Measurements from ENCODE around the gene ZNF438. TPM values are rescaled to one million over a fixed set of nuclear protein-coding genes. Genes with fewer than 3 reads are reported as not detected.

Gene ZNF438
- total RNA-seq, 1 donor from 2014 or later = 2.4 TPM

- peaks cover 16% of the 10 kb centered on the region for H3K9me3 Mint-ChIP-seq
These were observed 134.6 kb downstream of the ZNF438 start for GRCh38 chr10:30897048-30897447.

GRCh38 chr10:30894221-30894620 lies 137.4 kb downstream of the ZNF438 start:
- intact Hi-C loops (cut with micrococcal nuclease) = no loop called here
- no peak for DNase-seq (ENCODE audit: low spot score)
- Mint-ChIP-seq H3K36me3 (ENCODE audit: low read depth) (peaks cover 1% of the 10 kb centered on the region), H3K27ac (no peak overlapping the region), H3K27me3 (ENCODE audit: insufficient read depth) (no peaks in the 10 kb centered on the region), H3K9me3 (peaks cover 11% of the 10 kb centered on the region), H3K4me1 (ENCODE audit: low read depth) (peaks cover 9% of the 10 kb centered on the region), H3K4me3 (no peak overlapping the region)

More at GRCh38 chr10:30897048-30897447, 134.6 kb downstream of the ZNF438 start:
- no peak overlapping the region for H3K4me3 Mint-ChIP-seq
- H3K27me3 Mint-ChIP-seq (ENCODE audit: insufficient read depth) = no peaks in the 10 kb centered on the region
- DNase-seq (ENCODE audit: low spot score) = no peak
- intact Hi-C loops (cut with micrococcal nuclease) = no loop called here
- H3K36me3 Mint-ChIP-seq (ENCODE audit: low read depth) = peaks cover 1% of the 10 kb centered on the region
- peaks cover 9% of the 10 kb centered on the region for H3K4me1 Mint-ChIP-seq (ENCODE audit: low read depth)
- no peak overlapping the region for H3K27ac Mint-ChIP-seq

- Mint-ChIP-seq H3K27me3 (ENCODE audit: insufficient read depth) (no peaks in the 10 kb centered on the region), H3K4me1 (ENCODE audit: low read depth) (peaks cover 9% of the 10 kb centered on the region), H3K36me3 (ENCODE audit: low read depth) (peaks cover 1% of the 10 kb centered on the region), H3K4me3 (no peak overlapping the region), H3K9me3 (peaks cover 4% of the 10 kb centered on the region), H3K27ac (no peak overlapping the region)
- intact Hi-C loops (cut with micrococcal nuclease) = no loop called here
- no peak for DNase-seq (ENCODE audit: low spot score)
These were observed 138.5 kb downstream of the ZNF438 start for GRCh38 chr10:30893208-30893607.

- H3K9me3 Mint-ChIP-seq = no peaks in the 10 kb centered on the region
- H3K4me1 Mint-ChIP-seq (ENCODE audit: low read depth) = no peaks in the 10 kb centered on the region
- no peaks in the 10 kb centered on the region for H3K36me3 Mint-ChIP-seq (ENCODE audit: low read depth)
- no peak overlapping the region for H3K4me3 Mint-ChIP-seq
- no peak overlapping the region for H3K27ac Mint-ChIP-seq
- intact Hi-C loops (cut with micrococcal nuclease) = no loop called here
- DNase-seq (ENCODE audit: low spot score) = no peak
- no peaks in the 10 kb centered on the region for H3K27me3 Mint-ChIP-seq (ENCODE audit: insufficient read depth)
These were observed 143.8 kb downstream of the ZNF438 start for GRCh38 chr10:30887839-30888238.

- Mint-ChIP-seq H3K27me3 (ENCODE audit: insufficient read depth) (no peaks in the 10 kb centered on the region), H3K27ac (no peak overlapping the region), H3K36me3 (ENCODE audit: low read depth) (no peaks in the 10 kb centered on the region), H3K4me1 (ENCODE audit: low read depth) (no peaks in the 10 kb centered on the region), H3K4me3 (no peak overlapping the region), H3K9me3 (no peaks in the 10 kb centered on the region)
- intact Hi-C loops (cut with micrococcal nuclease) = no loop called here
- DNase-seq (ENCODE audit: low spot score) = no peak
These were observed 146.2 kb downstream of the ZNF438 start for GRCh38 chr10:30885423-30885822.

GRCh38 chr10:30883751-30884150 lies 147.9 kb downstream of the ZNF438 start:
- Mint-ChIP-seq H3K9me3 (no peaks in the 10 kb centered on the region), H3K4me1 (ENCODE audit: low read depth) (no peaks in the 10 kb centered on the region), H3K4me3 (no peak overlapping the region), H3K27ac (no peak overlapping the region), H3K36me3 (ENCODE audit: low read depth) (no peaks in the 10 kb centered on the region), H3K27me3 (ENCODE audit: insufficient read depth) (no peaks in the 10 kb centered on the region)
- no peak for DNase-seq (ENCODE audit: low spot score)
- intact Hi-C loops (cut with micrococcal nuclease) = no loop called here

- Mint-ChIP-seq H3K36me3 (ENCODE audit: low read depth) (no peaks in the 10 kb centered on the region), H3K27me3 (ENCODE audit: insufficient read depth) (no peaks in the 10 kb centered on the region), H3K9me3 (no peaks in the 10 kb centered on the region), H3K4me3 (no peak overlapping the region), H3K27ac (no peak overlapping the region), H3K4me1 (ENCODE audit: low read depth) (no peaks in the 10 kb centered on the region)
- DNase-seq (ENCODE audit: low spot score) = no peak
- intact Hi-C loops (cut with micrococcal nuclease) = no loop called here
These were observed 148.5 kb downstream of the ZNF438 start for GRCh38 chr10:30883116-30883515.

- Mint-ChIP-seq H3K36me3 (ENCODE audit: low read depth) (no peaks in the 10 kb centered on the region), H3K4me1 (ENCODE audit: low read depth) (no peaks in the 10 kb centered on the region), H3K4me3 (no peak overlapping the region), H3K27me3 (ENCODE audit: insufficient read depth) (no peaks in the 10 kb centered on the region), H3K27ac (no peak overlapping the region), H3K9me3 (no peaks in the 10 kb centered on the region)
- DNase-seq (ENCODE audit: low spot score) = no peak
- intact Hi-C loops (cut with micrococcal nuclease) = no loop called here
These were observed 149.4 kb downstream of the ZNF438 start for GRCh38 chr10:30882281-30882680.

GRCh38 chr10:30878920-30879319 lies 152.7 kb downstream of the ZNF438 start:
- intact Hi-C loops (cut with micrococcal nuclease) = no loop called here
- no peaks in the 10 kb centered on the region for H3K36me3 Mint-ChIP-seq (ENCODE audit: low read depth)
- DNase-seq (ENCODE audit: low spot score) = no peak

GRCh38 chr10:30877111-30877510 lies 154.6 kb downstream of the ZNF438 start:
- H3K9me3 Mint-ChIP-seq = no peaks in the 10 kb centered on the region
- H3K27me3 Mint-ChIP-seq (ENCODE audit: insufficient read depth) = no peaks in the 10 kb centered on the region
- H3K4me1 Mint-ChIP-seq (ENCODE audit: low read depth) = no peaks in the 10 kb centered on the region
- H3K4me3 Mint-ChIP-seq = no peak overlapping the region
- no peak overlapping the region for H3K27ac Mint-ChIP-seq
- DNase-seq (ENCODE audit: low spot score) = no peak
- no peaks in the 10 kb centered on the region for H3K36me3 Mint-ChIP-seq (ENCODE audit: low read depth)
- intact Hi-C loops (cut with micrococcal nuclease) = no loop called here

More at GRCh38 chr10:30878920-30879319, 152.7 kb downstream of the ZNF438 start:
- Mint-ChIP-seq H3K4me3 (no peak overlapping the region), H3K4me1 (ENCODE audit: low read depth) (no peaks in the 10 kb centered on the region), H3K27ac (no peak overlapping the region), H3K9me3 (no peaks in the 10 kb centered on the region), H3K27me3 (ENCODE audit: insufficient read depth) (no peaks in the 10 kb centered on the region)

- Mint-ChIP-seq H3K36me3 (ENCODE audit: low read depth) (no peaks in the 10 kb centered on the region), H3K27me3 (ENCODE audit: insufficient read depth) (no peaks in the 10 kb centered on the region), H3K9me3 (no peaks in the 10 kb centered on the region), H3K4me3 (no peak overlapping the region), H3K4me1 (ENCODE audit: low read depth) (no peaks in the 10 kb centered on the region), H3K27ac (no peak overlapping the region)
- intact Hi-C loops (cut with micrococcal nuclease) = no loop called here
- DNase-seq (ENCODE audit: low spot score) = no peak
These were observed 158.3 kb downstream of the ZNF438 start for GRCh38 chr10:30873411-30873810.

- Mint-ChIP-seq H3K4me1 (ENCODE audit: low read depth) (no peaks in the 10 kb centered on the region), H3K9me3 (no peaks in the 10 kb centered on the region), H3K27ac (no peak overlapping the region), H3K4me3 (no peak overlapping the region), H3K27me3 (ENCODE audit: insufficient read depth) (no peaks in the 10 kb centered on the region), H3K36me3 (ENCODE audit: low read depth) (no peaks in the 10 kb centered on the region)
- intact Hi-C loops (cut with micrococcal nuclease) = no loop called here
- DNase-seq (ENCODE audit: low spot score) = no peak
These were observed 160.8 kb downstream of the ZNF438 start for GRCh38 chr10:30870896-30871295.

GRCh38 chr10:30869566-30869965 lies 162.1 kb downstream of the ZNF438 start:
- intact Hi-C loops (cut with micrococcal nuclease) = no loop called here
- Mint-ChIP-seq H3K27me3 (ENCODE audit: insufficient read depth) (no peaks in the 10 kb centered on the region), H3K36me3 (ENCODE audit: low read depth) (no peaks in the 10 kb centered on the region), H3K4me1 (ENCODE audit: low read depth) (no peaks in the 10 kb centered on the region), H3K4me3 (no peak overlapping the region), H3K27ac (no peak overlapping the region), H3K9me3 (no peaks in the 10 kb centered on the region)
- no peak for DNase-seq (ENCODE audit: low spot score)

GRCh38 chr10:30868611-30869010 lies 163.1 kb downstream of the ZNF438 start:
- no peaks in the 10 kb centered on the region for H3K27me3 Mint-ChIP-seq (ENCODE audit: insufficient read depth)
- no peak for DNase-seq (ENCODE audit: low spot score)
- H3K4me1 Mint-ChIP-seq (ENCODE audit: low read depth) = no peaks in the 10 kb centered on the region
- intact Hi-C loops (cut with micrococcal nuclease) = no loop called here
- no peak overlapping the region for H3K27ac Mint-ChIP-seq
- H3K9me3 Mint-ChIP-seq = no peaks in the 10 kb centered on the region
- no peak overlapping the region for H3K4me3 Mint-ChIP-seq
- no peaks in the 10 kb centered on the region for H3K36me3 Mint-ChIP-seq (ENCODE audit: low read depth)

Measured in activated T-helper 1 cell treated with anti-CD3 and anti-CD28 coated beads, Interleukin-12 subunit alpha, Interleukin-12 subunit beta, Interleukin-2, Interleukin-4 antibody, amounts not matched to agents 30 ng/mL and 10 ng/mL and 1 ng/mL, durations not matched to agents 14 hours and 24 hours and 36 hours (primary cell).